PC-9 (cell line): ENCODE results near the gene LSR. TPM values are rescaled to one million over a fixed set of nuclear protein-coding genes. Genes with fewer than 3 reads are reported as not detected.

Experiments used
- BruUV-seq: library from RNA; stranded (reverse); fragments of 400-500 nt; replicated peaks from 2 replicates; lab custom pipeline; 2021; lab: Mats Ljungman, UMichigan
- CTCF ChIA-PET: fragments of 300-600 bp; sonication (Branson Sonifier 250); formaldehyde crosslinking; loops from one replicate; lab custom pipeline; 2022; ENCODE audit warnings: antibody characterized with exemption; lab: Charles Lee
- POLR2A ChIA-PET: fragments of 300-600 bp; sonication (Branson Sonifier 250); formaldehyde crosslinking; loops from one replicate; lab custom pipeline; 2022; ENCODE audit warnings: antibody characterized with exemption; ENCODE audit not compliant: unreplicated experiment; lab: Charles Lee
- DNase-seq, 2 experiments: peaks; one replicate each; pipeline versions ENCODE4 v3.0.0 to v3.0.0-alpha.2; 2015 to 2022; ENCODE audit warnings: mixed read lengths in 1 of 2
- H2AFZ ChIP-seq: fragments of 200-600 bp; sonication (generic); 2 replicates; pipeline ENCODE4 v1.8.1; 2017; ENCODE audit warnings: antibody characterized with exemption
- H3F3A ChIP-seq: fragments of 200-600 bp; sonication (generic); 2 replicates; pipeline ENCODE4 v1.8.1; 2017; ENCODE audit warnings: antibody characterized with exemption, mild to moderate bottlenecking, low read depth; ENCODE audit not compliant: insufficient read depth
- H3K27ac ChIP-seq: fragments of 200-600 bp; sonication (generic); 2 replicates; pipeline ENCODE4 v1.6.1; 2016; ENCODE audit warnings: mixed run types
- H3K27me3 ChIP-seq: fragments of 200-600 bp; sonication (generic); 2 replicates; pipeline ENCODE4 v1.6.1; 2016; ENCODE audit warnings: low read depth, mixed run types; ENCODE audit not compliant: insufficient read depth
- H3K36me3 ChIP-seq: fragments of 200-600 bp; sonication (generic); 2 replicates; pipeline ENCODE4 v1.6.1; 2016; ENCODE audit warnings: low read depth, mixed run types
- H3K4me1 ChIP-seq: fragments of 200-600 bp; sonication (generic); replicated peaks from 2 replicates; pipeline ENCODE4 v1.6.1; 2016; ENCODE audit warnings: mixed run types; ENCODE audit not compliant: insufficient read depth
- H3K4me2 ChIP-seq: fragments of 200-600 bp; sonication (generic); 2 replicates; pipeline ENCODE4 v1.6.1; 2017; ENCODE audit warnings: mixed run types
- H3K4me3 ChIP-seq: fragments of 200-600 bp; sonication (generic); 2 replicates; pipeline ENCODE4 v1.6.1; 2016; ENCODE audit warnings: mixed run types
- H3K79me2 ChIP-seq: fragments of 200-600 bp; sonication (generic); 2 replicates; pipeline ENCODE4 v1.6.1; 2017; ENCODE audit warnings: low read depth, mixed run types
- H3K9me2 ChIP-seq: fragments of 200-600 bp; sonication (generic); 2 replicates; pipeline ENCODE4 v1.8.1; 2017; ENCODE audit warnings: mild to moderate bottlenecking; ENCODE audit not compliant: insufficient read depth
- H3K9me3 ChIP-seq: fragments of 200-600 bp; sonication (generic); 2 replicates; pipeline ENCODE4 v1.8.1; 2016; ENCODE audit warnings: low read depth; ENCODE audit not compliant: insufficient read depth
- H4K20me1 ChIP-seq: fragments of 200-600 bp; sonication (generic); 2 replicates; pipeline ENCODE4 v1.8.1; 2017; ENCODE audit not compliant: insufficient read depth
- CTCF ChIP-seq: fragments of 200-600 bp; sonication (generic); conservative IDR thresholded peaks from 2 replicates; pipeline ENCODE4 v1.6.1; 2017; ENCODE audit warnings: mixed run types, antibody characterized with exemption, mild to moderate bottlenecking, moderate library complexity
- EZH2 ChIP-seq: fragments of 200-600 bp; sonication (generic); IDR thresholded peaks from 2 replicates; pipeline ENCODE4 v1.8.0; 2017; ENCODE audit warnings: antibody characterized with exemption, low read depth
- intact Hi-C: fragments of 100-400 bp; cut with micrococcal nuclease; formaldehyde crosslinking; loops from one replicate; pipeline ENCODE4 v1.10.0; 2022; ENCODE audit not compliant: unreplicated experiment
- total RNA-seq: library from RNA; stranded (reverse); gene quantifications from 2 replicates; pipeline ENCODE4 v1.2.3, GENCODE V29; 2021

The LSR gene
- total RNA-seq, 1 experiment from 2014 or later, result 145 TPM

GRCh38 chr19:35272122-35272719 lies 23.4 kb downstream of the LSR start:
- POLR2A ChIA-PET, result interaction anchor here (0.7 kb wide), 1 partner anchor 17 kb away, joined by 4 read pairs; no protein-coding TSS in a partner anchor

GRCh38 chr19:35272954-35273649 lies 24.3 kb downstream of the LSR start:
- Histone ChIP-seq H3K79me2 (peaks cover 15% of the 10 kb centered on the region), H3K27me3 (no peaks in the 10 kb centered on the region), H3K36me3 (peaks cover 17% of the 10 kb centered on the region), H4K20me1 (no peaks in the 10 kb centered on the region; the same call in 1 of the 2 replicates), H3K27ac (no peak overlapping the region), H3K4me1 (peaks cover 7% of the 10 kb centered on the region; the same call in 1 of the 2 replicates), H3K4me2 (no peak overlapping the region), H3K4me3 (no peak overlapping the region), H3K9me3 (no peaks in the 10 kb centered on the region), H2AFZ (no peak overlapping the region), H3F3A (no peaks in the 10 kb centered on the region; the same call in 1 of the 2 replicates), H3K9me2 (no peaks in the 10 kb centered on the region)
- TF ChIP-seq CTCF (no peak), EZH2 (no peak)
- no TSS peak for BruUV-seq
- no peak for DNase-seq
- ChIA-PET CTCF (interaction anchor here (0.6 kb wide), 1 partner anchor 84 kb away, joined by 4 read pairs; no protein-coding TSS in a partner anchor), POLR2A (interaction anchor here (0.7 kb wide), 1 partner anchor 41 kb away, joined by 3 read pairs; no protein-coding TSS in a partner anchor)
- intact Hi-C loops, result no loop called here

More at GRCh38 chr19:35272122-35272719, 23.4 kb downstream of the LSR start:
- intact Hi-C loops, result no loop called here
- no peak for TF ChIP-seq EZH2
- TF ChIP-seq CTCF, result no peak
- H3K27ac ChIP-seq, result no peak overlapping the region
- CTCF ChIA-PET, result no interaction called here
- H3F3A ChIP-seq, result no peaks in the 10 kb centered on the region; the same call in 1 of the 2 replicates
- H3K4me2 ChIP-seq, result no peak overlapping the region
- H4K20me1 ChIP-seq, result no peaks in the 10 kb centered on the region; the same call in 1 of the 2 replicates
- H3K4me3 ChIP-seq, result no peak overlapping the region
- H3K4me1 ChIP-seq, result peaks cover 7% of the 10 kb centered on the region; the same call in 1 of the 2 replicates
- H3K79me2 ChIP-seq, result peaks cover 15% of the 10 kb centered on the region
- no peak for DNase-seq
- no peaks in the 10 kb centered on the region for H3K9me2 ChIP-seq
- H3K36me3 ChIP-seq, result peaks cover 17% of the 10 kb centered on the region
- H3K27me3 ChIP-seq, result no peaks in the 10 kb centered on the region
- no peak overlapping the region for H2AFZ ChIP-seq
- no TSS peak for BruUV-seq
- no peaks in the 10 kb centered on the region for H3K9me3 ChIP-seq

- ChIA-PET POLR2A (interaction anchor here (0.7 kb wide), 1 partner anchor 40 kb away, joined by 3 read pairs; no protein-coding TSS in a partner anchor), CTCF (no interaction called here)
- BruUV-seq, result no TSS peak
These were observed 25.0 kb downstream of the LSR start for GRCh38 chr19:35273686-35274259.

More at GRCh38 chr19:35273686-35274259, 25.0 kb downstream of the LSR start:
- intact Hi-C loops, result no loop called here
- H3K79me2 ChIP-seq, result peaks cover 15% of the 10 kb centered on the region
- TF ChIP-seq EZH2 (no peak), CTCF (no peak)
- no peaks in the 10 kb centered on the region for H3K27me3 ChIP-seq
- H2AFZ ChIP-seq, result no peak overlapping the region
- no peaks in the 10 kb centered on the region for H3K9me3 ChIP-seq
- peaks cover 17% of the 10 kb centered on the region for H3K36me3 ChIP-seq
- H3K4me2 ChIP-seq, result no peak overlapping the region
- no peak overlapping the region for H3K4me3 ChIP-seq
- no peak for DNase-seq
- no peaks in the 10 kb centered on the region for H3K9me2 ChIP-seq
- H4K20me1 ChIP-seq, result no peaks in the 10 kb centered on the region; the same call in 1 of the 2 replicates
- no peaks in the 10 kb centered on the region; the same call in 1 of the 2 replicates for H3F3A ChIP-seq
- no peak overlapping the region for H3K27ac ChIP-seq
- peaks cover 7% of the 10 kb centered on the region; the same call in 1 of the 2 replicates for H3K4me1 ChIP-seq
